CD8-positive, alpha-beta memory T cell (primary cell): Measurements from ENCODE around the gene CWC22. TPM values are rescaled to one million over a fixed set of nuclear protein-coding genes. Genes with fewer than 3 reads are reported as not detected.
"Not testable (repeated sequence)": the region's sequence is repeated elsewhere in the genome, so short reads cannot be mapped to it uniquely, and the experiment has no call there.

ENCODE experiments used
- CTCF ChIA-PET: fragments of 350-600 bp; sonication (Branson Sonifier 250); formaldehyde crosslinking; loops from one replicate; lab custom pipeline; 2021; ENCODE audit warnings: antibody characterized with exemption; lab: Charles Lee
- POLR2A ChIA-PET: fragments of 350-600 bp; sonication (Branson Sonifier 250); formaldehyde crosslinking; loops from one replicate; lab custom pipeline; 2021; ENCODE audit warnings: antibody characterized with exemption; lab: Charles Lee
- DNase-seq, 5 donors: peaks; one replicate each; pipeline versions ENCODE4 v3.0.0 to v3.0.0-alpha.2; 2020 to 2022; ENCODE audit warnings: mixed read lengths in 1 of 5
- H3K27ac ChIP-seq: one replicate; pipeline ENCODE4 v1.7.0; 2013; ENCODE audit warnings: low read depth, mild to moderate bottlenecking, low read length, moderate library complexity
- H3K27me3 ChIP-seq: 2 replicates; pipeline ENCODE4 v1.7.0; 2013; ENCODE audit warnings: low read length, mild to moderate bottlenecking; ENCODE audit not compliant: insufficient read depth, poor library complexity, severe bottlenecking
- H3K36me3 ChIP-seq: 2 replicates; pipeline ENCODE4 v1.7.0; 2013; ENCODE audit warnings: mild to moderate bottlenecking, low read length, moderate library complexity; ENCODE audit not compliant: insufficient read depth
- H3K4me1 ChIP-seq: 2 replicates; pipeline ENCODE4 v1.7.0; 2013; ENCODE audit warnings: mild to moderate bottlenecking, low read length, moderate library complexity; ENCODE audit not compliant: insufficient read depth
- H3K4me3 ChIP-seq: 2 replicates; pipeline ENCODE4 v1.7.0; 2013; ENCODE audit warnings: mild to moderate bottlenecking, low read length
- H3K9me3 ChIP-seq: 2 replicates; pipeline ENCODE4 v1.7.0; 2013; ENCODE audit warnings: mild to moderate bottlenecking, low read length
- H3K27ac Mint-ChIP-seq, 8 donors: one replicate each; pipeline ENCODE4 v1.8.0; 2020 to 2021; ENCODE audit warnings: mixed read lengths in 8 of 8, mild to moderate bottlenecking in 6 of 8, inconsistent platforms in 3 of 8, moderate library complexity in 3 of 8
- H3K27me3 Mint-ChIP-seq, 2 donors: one replicate each; pipeline ENCODE4 v1.8.0; 2020 to 2021; ENCODE audit warnings: mixed read lengths in 2 of 2, mild to moderate bottlenecking in 1 of 2, moderate library complexity in 1 of 2
- H3K36me3 Mint-ChIP-seq, 3 donors: one replicate each; pipeline ENCODE4 v1.8.0; 2020 to 2021; ENCODE audit warnings: mixed read lengths in 3 of 3, inconsistent platforms in 1 of 3, mild to moderate bottlenecking in 1 of 3
- H3K4me1 Mint-ChIP-seq, 3 donors: one replicate each; pipeline ENCODE4 v1.8.0; 2020 to 2021; ENCODE audit warnings: mixed read lengths in 3 of 3, inconsistent platforms in 1 of 3, mild to moderate bottlenecking in 1 of 3
- H3K4me3 Mint-ChIP-seq, 7 donors: one replicate each; pipeline ENCODE4 v1.8.0; 2020 to 2021; ENCODE audit warnings: mixed read lengths in 7 of 7, mild to moderate bottlenecking in 6 of 7, moderate library complexity in 4 of 7, inconsistent platforms in 2 of 7
- H3K9me3 Mint-ChIP-seq, 5 donors: one replicate each; pipeline ENCODE4 v1.8.0; 2020 to 2022; ENCODE audit warnings: mixed read lengths in 5 of 5, mild to moderate bottlenecking in 3 of 5, moderate library complexity in 2 of 5, inconsistent platforms in 1 of 5
- polyA plus RNA-seq: library from polyadenylated mRNA; unstranded; fragments of 300-500 nt; fragmentation: Illumina TruSeq; gene quantifications from one replicate; pipeline ENCODE4 v1.2.3, GENCODE V29; 2021
- total RNA-seq, 2 experiments: library from RNA; stranded (reverse); gene quantifications; one replicate each; pipeline ENCODE4 v1.2.3, GENCODE V29; 2021

Gene CWC22
- total and polyA plus RNA-seq, 3 experiments from 2014 or later = 30.9 to 32.7 (median 31.0) TPM

DNA sequence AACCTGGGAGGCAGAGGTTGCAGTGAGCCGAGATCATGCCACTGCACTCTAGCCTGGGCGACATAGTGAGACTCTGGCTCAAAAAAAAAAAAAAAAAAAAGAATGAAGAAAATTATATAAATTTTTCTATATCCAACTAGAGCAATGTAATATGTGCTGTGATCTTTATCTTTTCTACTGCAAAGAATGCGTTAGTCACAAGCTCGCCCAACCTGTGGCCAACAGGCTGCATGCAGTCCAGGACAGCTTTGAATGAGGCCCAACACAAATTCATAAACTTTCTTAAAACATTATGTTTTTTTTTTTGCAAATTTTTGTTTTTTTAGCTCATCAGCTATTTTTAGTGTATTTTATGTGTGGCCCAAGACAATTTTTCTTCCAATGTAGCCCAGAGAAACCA lies 48.8 kb downstream of the CWC22 start:
- H3K4me1 Mint-ChIP-seq, H3K9me3 Mint-ChIP-seq, H3K27ac ChIP-seq, H3K27me3 Mint-ChIP-seq, H3K4me1 ChIP-seq, H3K4me3 Mint-ChIP-seq, H3K27me3 ChIP-seq, H3K27ac Mint-ChIP-seq, H3K4me3 ChIP-seq, H3K9me3 ChIP-seq, DNase-seq, POLR2A ChIA-PET: not testable (repeated sequence)
- CTCF ChIA-PET = interaction anchor here (0.8 kb wide), 1 partner anchor 10 kb away, joined by 3 read pairs; no protein-coding TSS in a partner anchor
- peaks cover 33% of the 10 kb centered on the region for H3K36me3 ChIP-seq
- H3K36me3 Mint-ChIP-seq = peaks cover 4 to 62% (median 10%) of the 10 kb centered on the region in 3 donors

DNA sequence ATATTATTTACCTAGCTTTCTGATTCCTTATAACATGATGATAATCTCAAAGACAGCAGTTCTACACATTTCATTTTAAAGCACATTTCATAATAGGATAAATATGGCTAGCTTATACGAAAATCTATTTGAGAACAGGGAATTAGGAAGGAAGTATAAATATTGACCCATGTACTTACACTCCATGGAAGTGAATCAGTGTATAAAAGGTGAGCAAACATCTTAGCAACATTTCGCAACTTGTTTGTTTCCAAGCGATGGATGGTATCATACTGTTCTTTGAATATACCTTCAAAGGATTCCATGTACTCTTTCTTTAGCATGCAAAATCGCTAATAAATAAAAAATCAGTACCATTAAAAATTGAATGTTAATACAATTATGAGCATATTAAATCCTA lies 53.1 kb downstream of the CWC22 start:
- H3K4me1 ChIP-seq = no peaks in the 10 kb centered on the region
- Mint-ChIP-seq H3K27me3 (no peaks in the 10 kb centered on the region), H3K9me3 (no peaks in the 10 kb centered on the region), H3K36me3 (peaks cover 5 to 69% (median 23%) of the 10 kb centered on the region in 3 donors), H3K4me1 (no peaks in the 10 kb centered on the region), H3K4me3 (no peak overlapping the region), H3K27ac (no peak overlapping the region)
- no peaks in the 10 kb centered on the region for H3K27me3 ChIP-seq
- no peaks in the 10 kb centered on the region for H3K9me3 ChIP-seq
- POLR2A ChIA-PET = no interaction called here
- DNase-seq = no peak
- peaks cover 34% of the 10 kb centered on the region for H3K36me3 ChIP-seq
- H3K4me3 ChIP-seq = no peak overlapping the region
- CTCF ChIA-PET = no interaction called here
- no peak overlapping the region for H3K27ac ChIP-seq

DNA sequence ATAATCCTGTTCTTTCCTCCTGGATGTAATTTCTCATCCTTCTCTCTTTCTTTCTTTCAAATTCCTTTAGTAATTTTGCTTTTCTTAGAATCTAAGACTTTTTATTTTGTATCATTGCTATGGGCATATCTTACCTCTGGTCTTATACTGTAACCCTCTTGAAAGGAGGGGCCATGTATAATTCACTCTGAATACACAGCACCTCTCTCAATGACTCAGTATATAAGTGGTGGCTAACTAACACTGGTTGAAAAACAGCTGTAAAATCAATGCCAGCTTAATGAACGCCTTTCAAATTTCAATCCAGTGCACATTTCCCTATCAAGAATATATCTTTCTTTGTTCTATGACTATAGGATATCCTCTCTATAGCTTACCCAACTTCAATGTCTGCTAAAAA lies 53.7 kb downstream of the CWC22 start:
- no peaks in the 10 kb centered on the region for H3K4me1 Mint-ChIP-seq
- POLR2A ChIA-PET = no interaction called here
- H3K27ac Mint-ChIP-seq = peak overlapping the region in 2 of 8 donors; percentile 12 to 47
- Histone ChIP-seq H3K4me1 (no peaks in the 10 kb centered on the region), H3K9me3 (no peaks in the 10 kb centered on the region), H3K36me3 (peaks cover 41% of the 10 kb centered on the region), H3K27ac (no peak overlapping the region), H3K27me3 (no peaks in the 10 kb centered on the region), H3K4me3 (no peak overlapping the region)
- H3K4me3 Mint-ChIP-seq = no peak overlapping the region
- CTCF ChIA-PET = no interaction called here
- DNase-seq = no peak
- no peaks in the 10 kb centered on the region for H3K9me3 Mint-ChIP-seq
- H3K36me3 Mint-ChIP-seq = peaks cover 11 to 73% (median 23%) of the 10 kb centered on the region in 3 donors
- no peaks in the 10 kb centered on the region for H3K27me3 Mint-ChIP-seq

DNA sequence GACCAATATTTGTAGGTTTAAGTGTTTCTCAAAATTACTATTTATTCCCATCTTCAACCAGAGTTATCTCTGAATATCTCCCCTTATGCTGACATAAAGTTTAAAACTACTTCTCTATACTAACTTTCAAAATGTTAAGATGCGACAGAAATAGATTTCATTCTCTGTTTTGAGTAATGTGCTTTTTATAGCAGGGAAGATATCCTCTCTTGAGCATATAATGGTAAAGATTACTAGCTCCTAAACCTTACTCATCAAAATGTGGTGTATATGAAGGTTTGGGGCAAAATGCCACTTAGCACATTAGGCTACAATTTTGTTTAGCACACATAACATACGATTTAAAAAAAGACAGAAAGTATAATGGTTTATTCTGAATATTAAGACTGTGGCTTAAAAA lies 54.4 kb downstream of the CWC22 start:
- H3K4me3 Mint-ChIP-seq = no peak overlapping the region
- H3K4me1 ChIP-seq = no peaks in the 10 kb centered on the region
- peaks cover 16 to 75% (median 28%) of the 10 kb centered on the region in 3 donors for H3K36me3 Mint-ChIP-seq
- no peaks in the 10 kb centered on the region for H3K9me3 ChIP-seq
- no peak overlapping the region for H3K27ac Mint-ChIP-seq
- no peak overlapping the region for H3K4me3 ChIP-seq
- no peak overlapping the region for H3K27ac ChIP-seq
- no peaks in the 10 kb centered on the region for H3K27me3 Mint-ChIP-seq
- H3K9me3 Mint-ChIP-seq = no peaks in the 10 kb centered on the region
- POLR2A ChIA-PET = no interaction called here
- no peaks in the 10 kb centered on the region for H3K4me1 Mint-ChIP-seq
- DNase-seq = no peak
- CTCF ChIA-PET = no interaction called here
- H3K27me3 ChIP-seq = no peaks in the 10 kb centered on the region
- peaks cover 42% of the 10 kb centered on the region for H3K36me3 ChIP-seq

DNA sequence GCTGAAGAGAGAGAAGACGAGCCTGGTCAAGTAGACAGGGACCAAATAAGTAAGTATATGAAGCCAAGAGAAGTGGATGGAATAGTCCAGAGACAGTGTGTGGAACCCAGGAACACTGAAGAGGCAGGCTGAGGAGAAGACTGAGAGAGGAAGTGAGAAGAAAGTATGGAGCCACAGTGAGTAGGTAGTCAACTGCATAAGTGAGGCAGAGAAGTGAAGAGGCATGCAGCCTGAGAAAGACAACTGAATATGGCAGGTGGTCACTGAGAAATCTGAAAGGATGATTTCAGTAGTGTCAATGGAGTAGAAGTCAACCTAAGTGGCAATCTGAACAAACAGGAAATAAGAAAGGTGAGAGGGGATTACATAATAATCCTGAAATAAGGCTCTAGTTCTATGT lies 55.4 kb downstream of the CWC22 start:
- no peaks in the 10 kb centered on the region for H3K27me3 ChIP-seq
- H3K36me3 Mint-ChIP-seq = peaks cover 17 to 77% (median 30%) of the 10 kb centered on the region in 3 donors
- POLR2A ChIA-PET = no interaction called here
- H3K27ac Mint-ChIP-seq = peak overlapping the region in 3 of 8 donors; percentile 23 to 67 (median 39)
- H3K4me3 Mint-ChIP-seq = no peak overlapping the region
- H3K9me3 Mint-ChIP-seq = no peaks in the 10 kb centered on the region
- no peaks in the 10 kb centered on the region for H3K27me3 Mint-ChIP-seq
- no peak for DNase-seq
- peaks cover 42% of the 10 kb centered on the region for H3K36me3 ChIP-seq
- H3K4me1 ChIP-seq = no peaks in the 10 kb centered on the region
- H3K27ac ChIP-seq = no peak overlapping the region
- no peaks in the 10 kb centered on the region for H3K4me1 Mint-ChIP-seq
- CTCF ChIA-PET = no interaction called here
- H3K9me3 ChIP-seq = no peaks in the 10 kb centered on the region
- no peak overlapping the region for H3K4me3 ChIP-seq

- Mint-ChIP-seq H3K27ac (no peak overlapping the region), H3K27me3 (no peaks in the 10 kb centered on the region), H3K4me3 (no peak overlapping the region), H3K4me1 (no peaks in the 10 kb centered on the region), H3K9me3 (no peaks in the 10 kb centered on the region), H3K36me3 (peaks cover 20 to 83% (median 32%) of the 10 kb centered on the region in 3 donors)
- Histone ChIP-seq H3K36me3 (peaks cover 41% of the 10 kb centered on the region), H3K4me1 (no peaks in the 10 kb centered on the region), H3K4me3 (no peak overlapping the region), H3K9me3 (no peaks in the 10 kb centered on the region), H3K27me3 (no peaks in the 10 kb centered on the region), H3K27ac (no peak overlapping the region)
- DNase-seq = no peak
- POLR2A ChIA-PET = no interaction called here
- CTCF ChIA-PET = no interaction called here
Observed at GRCh38 chr2:179950391-179950790, 56.7 kb downstream of the CWC22 start.

DNA sequence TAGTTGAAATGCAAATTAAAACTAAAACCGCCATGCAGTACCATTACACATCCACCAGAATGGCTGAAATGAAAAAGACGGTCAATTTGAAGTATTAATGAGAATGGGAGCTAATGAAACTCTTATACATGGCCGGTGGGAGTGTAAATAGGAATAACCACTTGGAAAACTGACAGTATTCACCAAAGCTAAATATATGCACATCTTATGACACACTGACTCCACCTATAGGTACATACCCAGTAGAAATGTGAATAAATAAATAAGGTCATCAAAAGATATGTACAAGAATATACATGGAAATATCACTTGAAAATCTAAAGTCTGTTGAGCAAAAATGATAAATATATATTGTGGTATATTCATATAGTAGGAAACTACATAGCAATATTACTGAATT lies 57.7 kb downstream of the CWC22 start:
- Mint-ChIP-seq H3K9me3 (no peaks in the 10 kb centered on the region), H3K4me1 (no peaks in the 10 kb centered on the region), H3K27ac (no peak overlapping the region), H3K27me3 (no peaks in the 10 kb centered on the region), H3K4me3 (no peak overlapping the region), H3K36me3 (peaks cover 26 to 83% (median 36%) of the 10 kb centered on the region in 3 donors)
- H3K27ac ChIP-seq = no peak overlapping the region
- H3K4me1 ChIP-seq = no peaks in the 10 kb centered on the region
- peaks cover 33% of the 10 kb centered on the region for H3K36me3 ChIP-seq
- no peaks in the 10 kb centered on the region for H3K9me3 ChIP-seq
- CTCF ChIA-PET = no interaction called here
- DNase-seq = no peak
- H3K27me3 ChIP-seq = no peaks in the 10 kb centered on the region
- no peak overlapping the region for H3K4me3 ChIP-seq
- POLR2A ChIA-PET = no interaction called here

- no peaks in the 10 kb centered on the region for H3K4me1 ChIP-seq
- H3K27me3 ChIP-seq = no peaks in the 10 kb centered on the region
- H3K27me3 Mint-ChIP-seq = no peaks in the 10 kb centered on the region
- H3K27ac ChIP-seq = no peak overlapping the region
- H3K27ac Mint-ChIP-seq = no peak overlapping the region
- H3K4me1 Mint-ChIP-seq = no peaks in the 10 kb centered on the region
- H3K36me3 ChIP-seq = peaks cover 22% of the 10 kb centered on the region
- H3K4me3 Mint-ChIP-seq = no peak overlapping the region
- H3K9me3 Mint-ChIP-seq = no peaks in the 10 kb centered on the region
- POLR2A ChIA-PET = no interaction called here
- CTCF ChIA-PET = interaction anchor here (0.8 kb wide), 1 partner anchor 10 kb away, joined by 3 read pairs; no protein-coding TSS in a partner anchor
- no peak overlapping the region for H3K4me3 ChIP-seq
- DNase-seq = no peak
- no peaks in the 10 kb centered on the region for H3K9me3 ChIP-seq
- H3K36me3 Mint-ChIP-seq = peaks cover 21 to 76% (median 35%) of the 10 kb centered on the region in 3 donors
Observed at GRCh38 chr2:179948058-179948457, 59.0 kb downstream of the CWC22 start.
